CD4-positive, alpha-beta T cell treated with Interleukin-10 for 1 hour (primary cell): ENCODE measurements around the gene ADAMTS3.

Experiments
- DNase-seq: peaks from one replicate; pipeline ENCODE4 v3.0.0-alpha.2; 2020

Gene ADAMTS3

DNA sequence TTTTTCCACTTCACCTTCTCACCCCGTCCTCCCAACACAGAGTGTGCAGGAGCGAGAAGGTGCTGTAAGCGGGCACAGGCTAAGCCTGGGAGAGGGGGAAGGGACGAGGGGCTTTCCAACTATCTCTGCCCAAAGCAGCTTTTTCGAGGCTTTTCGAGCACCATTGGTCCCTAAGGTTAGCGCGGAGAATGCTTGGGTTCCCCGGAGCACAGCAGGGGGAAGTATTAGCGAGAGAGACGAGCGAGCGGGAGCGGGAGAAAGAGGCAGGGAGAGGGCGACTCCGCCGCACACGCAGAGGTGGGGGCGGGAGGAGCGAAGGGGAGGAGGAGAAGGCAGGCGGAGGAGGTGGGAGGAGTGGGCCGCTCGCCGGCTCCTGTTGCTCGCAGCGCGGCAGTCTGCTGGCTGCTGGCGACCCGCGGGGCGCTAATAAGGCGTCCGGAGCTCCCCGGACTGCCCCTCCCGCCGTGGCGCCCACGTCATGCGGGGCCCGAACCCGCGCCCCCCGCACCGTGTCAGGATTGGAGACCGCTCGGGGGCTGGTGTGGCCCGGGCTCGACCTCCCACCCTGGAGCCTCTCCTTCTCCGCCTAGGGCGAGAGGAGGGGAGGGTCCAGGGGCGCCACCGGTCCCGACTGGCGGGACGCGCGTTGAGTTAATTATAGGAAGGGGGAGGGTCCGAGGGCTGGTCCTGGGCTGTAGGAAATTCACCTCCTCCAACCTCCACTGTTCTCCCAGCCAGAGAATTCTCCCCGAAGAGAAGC, at the start of gene ADAMTS3:
Gene ADAMTS3 (minus strand): TSS at position 263 of the 760 bp plus-strand sequence. CDS start 459 bp downstream, outside the sequence.
- DNase-seq: no peak

DNA sequence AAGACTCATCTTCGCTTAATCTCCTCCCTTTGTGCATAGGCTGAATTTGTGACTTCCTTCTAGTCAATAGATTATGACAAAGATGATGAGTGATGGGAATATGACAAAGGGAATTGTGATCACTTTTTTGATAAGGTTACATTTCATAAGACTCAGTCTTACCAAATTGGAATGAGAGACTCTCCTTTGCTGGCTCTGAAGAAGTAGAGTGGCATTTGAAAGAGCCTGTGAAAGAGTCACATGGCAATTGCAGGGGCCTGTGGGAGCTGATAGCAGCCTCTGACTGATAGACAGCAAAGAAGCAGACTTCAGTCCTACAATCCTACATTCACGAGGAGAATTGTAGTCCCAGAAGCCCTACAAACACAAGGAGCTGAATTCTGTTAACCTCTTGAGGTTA, 44.9 kb upstream of the ADAMTS3 start:
- no peak for DNase-seq

- no peak for DNase-seq
Observed at GRCh38 chr4:72606751-72607150, 37.7 kb upstream of the ADAMTS3 start.

- DNase-seq: no peak
Observed at GRCh38 chr4:72604324-72604723, 35.3 kb upstream of the ADAMTS3 start.

DNA sequence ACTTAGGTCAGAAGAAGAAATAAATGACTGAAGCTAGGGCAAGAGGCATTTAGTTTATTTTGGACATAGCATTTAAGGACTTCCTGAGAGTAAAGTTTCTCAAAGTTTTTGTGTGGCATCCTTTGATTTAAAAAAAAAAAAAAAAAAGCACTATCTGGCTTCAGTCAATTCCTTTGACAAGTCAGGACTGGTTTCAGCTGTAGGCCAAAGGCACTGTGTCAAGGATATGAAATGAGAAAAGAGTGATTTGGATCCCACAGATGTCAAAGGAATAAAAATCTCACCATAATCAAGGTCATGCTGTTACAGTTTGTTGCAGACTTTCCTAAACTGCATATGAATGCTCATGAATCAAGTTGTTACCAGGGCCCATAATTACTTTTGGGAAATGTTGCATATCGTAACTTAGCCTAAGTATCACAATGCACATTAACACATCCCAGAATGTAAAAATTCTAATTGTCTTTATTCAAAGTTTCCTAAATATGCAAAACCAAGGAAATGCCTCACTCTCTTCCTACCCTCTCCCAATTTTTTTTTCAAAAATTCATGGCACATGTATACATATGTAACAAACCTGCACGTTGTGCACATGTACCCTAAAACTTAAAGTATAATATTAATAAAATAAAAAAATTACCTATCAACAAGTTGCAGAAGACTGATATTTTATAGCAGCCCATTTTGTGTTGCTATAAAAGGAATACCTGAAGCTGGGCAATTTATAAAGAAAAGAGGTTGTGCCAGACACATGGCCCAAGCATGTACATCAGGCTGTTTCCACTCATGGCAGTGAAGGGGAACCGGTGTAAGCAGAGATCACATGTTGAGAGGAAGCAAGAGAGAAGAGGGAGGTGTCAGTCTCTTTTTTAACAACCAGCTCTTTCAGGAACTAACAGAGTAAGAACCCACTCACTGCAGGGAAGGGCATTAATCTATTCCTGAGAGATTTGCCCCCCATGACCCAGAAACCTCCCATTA, 33.7 kb upstream of the ADAMTS3 start:
- no peak for DNase-seq

DNA sequence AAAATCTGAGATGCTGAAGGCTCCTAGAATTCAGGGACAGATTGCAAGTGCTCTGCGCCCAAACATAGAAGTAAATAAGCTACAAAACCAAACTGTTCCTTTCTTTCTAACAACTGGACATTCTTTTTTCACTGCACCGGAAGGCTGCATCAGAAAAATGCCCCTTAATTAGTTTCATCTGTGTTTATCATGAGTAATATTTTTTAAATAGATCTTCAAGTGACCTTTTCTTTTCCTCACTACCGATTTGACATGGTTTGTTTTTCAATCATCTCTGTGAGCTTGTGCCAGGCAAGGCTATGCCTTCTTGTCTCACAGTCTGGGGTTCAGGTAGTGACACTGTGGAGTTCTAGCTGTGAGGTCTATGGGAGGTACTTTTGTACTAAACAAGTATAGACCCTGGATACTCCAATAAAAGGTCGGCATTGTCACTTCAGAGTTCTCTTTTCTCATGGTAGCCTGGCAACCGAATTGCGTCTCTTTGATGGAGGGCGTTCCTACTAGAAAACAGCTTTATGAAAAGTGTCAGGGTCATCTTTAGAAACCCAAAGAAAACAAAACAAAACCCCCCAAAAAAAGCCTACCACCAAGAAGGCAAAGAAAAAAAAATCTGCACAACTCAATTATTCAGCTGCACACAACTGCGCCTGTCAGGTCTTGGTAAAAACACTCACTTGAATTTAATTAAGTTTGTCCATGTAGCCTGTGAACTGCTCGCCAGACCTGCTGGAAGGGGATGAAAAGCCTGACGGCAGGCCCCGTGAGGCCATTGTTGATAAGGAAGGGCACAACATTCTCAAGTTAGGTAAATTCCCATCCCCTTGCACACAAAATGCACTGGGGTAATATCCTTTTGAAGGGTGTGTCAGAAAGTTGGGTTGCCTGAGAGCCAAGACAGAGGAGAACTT, 22.8 kb upstream of the ADAMTS3 start:
- DNase-seq: no peak

DNA sequence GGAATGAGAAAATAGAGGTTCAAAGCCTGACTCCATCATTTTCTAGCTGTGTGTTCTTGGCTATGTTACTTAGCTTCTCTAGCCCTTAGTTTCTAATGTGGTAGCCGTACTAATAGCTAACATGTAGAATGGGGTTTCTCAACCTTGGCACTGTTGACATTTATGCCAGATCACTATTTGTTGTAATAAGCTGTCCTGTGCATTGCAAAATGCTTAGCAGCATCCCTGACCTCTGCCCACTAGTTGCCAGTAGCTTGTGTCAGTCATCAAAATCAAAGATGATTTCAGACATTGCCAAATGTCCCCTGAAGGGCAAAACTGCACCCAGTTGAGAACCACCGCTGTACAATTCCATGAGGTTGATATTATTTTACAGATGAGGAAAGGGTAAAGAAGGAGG, 18.3 kb upstream of the ADAMTS3 start:
- DNase-seq: no peak

DNA sequence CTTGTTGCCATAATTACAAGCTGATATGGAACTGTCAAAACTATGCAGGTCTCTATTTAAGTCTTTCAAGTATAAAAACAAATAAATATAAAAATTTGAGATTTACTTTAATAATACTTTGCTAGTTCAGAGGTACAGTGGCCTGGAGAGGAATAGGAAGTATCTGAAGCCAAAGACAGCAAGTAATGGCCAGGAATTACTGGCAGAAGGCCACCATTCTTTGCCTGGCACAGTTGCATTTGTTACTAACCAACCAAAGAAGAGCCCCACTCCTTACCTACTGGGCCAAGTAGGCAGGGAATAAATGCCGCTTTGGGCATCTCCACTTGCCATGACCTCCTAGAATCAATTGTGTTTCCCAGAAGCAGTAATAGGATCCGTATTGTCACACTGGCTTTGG, 13.8 kb upstream of the ADAMTS3 start:
- no peak for DNase-seq

DNA sequence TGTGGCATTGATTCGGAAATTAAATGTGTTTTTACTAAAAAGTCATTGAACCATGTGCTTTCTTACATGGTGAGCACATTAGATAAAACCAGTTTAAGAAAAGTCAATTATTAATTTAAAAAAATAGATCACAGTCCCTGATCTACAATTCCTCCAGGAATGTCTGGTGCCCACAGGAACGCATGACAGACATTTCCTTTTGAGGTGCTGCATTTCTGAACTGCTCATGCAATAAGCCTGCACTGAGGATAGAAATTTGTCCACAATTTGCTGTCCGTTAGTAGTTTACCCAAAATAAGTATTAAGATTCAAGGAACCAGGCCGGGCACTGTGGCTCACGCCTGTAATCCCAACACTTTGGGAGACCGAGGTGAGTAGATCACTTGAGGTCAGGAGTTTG, 8.2 kb upstream of the ADAMTS3 start:
- DNase-seq: no peak

- no peak for DNase-seq
Observed at GRCh38 chr4:72571337-72571736, 2.3 kb upstream of the ADAMTS3 start.

GRCh38 chr4:72569719-72570235, 756 bp upstream of the ADAMTS3 start:
- no peak for DNase-seq

DNA sequence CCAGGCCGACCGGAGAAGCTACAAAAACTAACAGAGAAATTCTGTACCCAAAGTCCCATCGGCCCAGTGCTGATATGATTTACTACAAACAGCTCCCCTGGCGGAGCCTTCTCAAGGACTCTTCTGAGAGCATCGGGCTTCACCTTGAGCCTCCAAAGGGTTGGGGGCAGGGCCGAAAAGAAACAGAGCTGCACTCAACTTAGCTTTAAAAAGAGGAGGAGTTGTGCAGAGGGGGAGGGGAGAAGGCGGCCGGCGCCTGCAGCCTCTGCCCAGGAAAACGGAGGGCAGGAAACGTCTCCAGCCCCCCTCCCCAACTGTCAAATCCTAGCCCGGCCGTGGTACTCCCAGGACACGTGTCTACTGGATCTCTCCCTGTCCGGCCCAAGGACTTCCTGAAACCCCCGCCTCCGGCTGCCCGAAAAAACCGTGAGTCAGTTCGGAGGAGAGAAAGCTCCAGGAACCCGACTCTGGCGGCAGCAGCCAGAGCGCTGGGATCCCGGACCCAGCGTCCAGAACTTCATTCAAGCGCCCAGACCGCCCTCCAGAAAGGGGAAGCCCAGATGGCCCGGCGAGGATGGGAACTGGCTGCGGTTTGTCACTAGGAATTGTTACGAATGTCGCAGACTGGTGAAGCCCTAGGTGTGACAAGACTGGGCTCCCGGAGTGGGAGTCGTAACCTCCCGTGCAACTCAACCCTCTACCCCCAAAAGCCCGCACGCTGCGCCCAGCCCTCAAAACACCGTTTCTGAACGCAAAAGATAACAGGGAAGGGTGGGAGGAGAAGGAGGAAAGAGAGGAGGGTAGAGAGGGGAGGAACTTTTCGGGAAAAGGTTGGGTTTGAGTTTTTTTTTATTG, 973 bp downstream of the ADAMTS3 start:
- no peak for DNase-seq

DNA sequence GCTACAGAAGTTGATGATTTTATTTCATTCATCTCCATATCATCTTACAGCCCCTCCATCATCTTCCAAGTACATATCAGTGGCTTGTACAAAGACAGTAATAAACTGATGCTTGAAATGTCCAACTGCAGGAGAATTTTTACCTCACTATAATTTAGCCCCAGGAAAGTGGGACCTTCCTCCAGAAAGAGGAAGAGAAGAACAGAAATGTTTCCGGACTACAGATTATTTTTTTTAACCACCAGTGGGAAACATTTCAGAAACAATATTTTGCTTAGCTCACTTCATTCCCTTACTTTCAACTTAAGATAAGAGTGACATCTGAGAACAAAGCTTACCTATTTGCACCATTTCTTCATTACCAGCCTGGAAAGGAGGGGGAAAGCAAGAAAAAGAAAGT, 2.0 kb downstream of the ADAMTS3 start:
- no peak for DNase-seq

- no peak for DNase-seq
Observed at GRCh38 chr4:72566464-72566972, 2.5 kb downstream of the ADAMTS3 start.

- no peak for DNase-seq
Observed at GRCh38 chr4:72564789-72565188, 4.2 kb downstream of the ADAMTS3 start.

DNA sequence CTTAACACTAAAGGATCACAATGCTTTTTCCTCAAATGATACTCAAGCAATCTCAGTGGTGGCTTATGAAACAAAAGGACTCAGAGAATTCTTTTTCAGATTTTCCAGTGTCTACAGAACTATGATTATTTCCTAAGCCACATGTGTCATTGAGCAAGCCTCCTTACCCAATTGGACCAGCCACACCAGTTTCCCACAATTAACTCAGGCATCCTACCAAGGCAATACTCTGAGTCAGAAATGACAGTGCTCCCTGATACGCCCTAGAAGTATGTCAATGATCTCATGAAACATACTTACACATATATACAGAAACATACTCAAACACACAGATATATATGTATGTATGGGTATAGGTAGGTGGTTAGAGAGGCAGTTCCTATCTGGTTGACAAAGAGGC, 4.8 kb downstream of the ADAMTS3 start:
- DNase-seq: no peak

GRCh38 chr4:72558655-72559054, 10.4 kb downstream of the ADAMTS3 start:
- DNase-seq: no peak

DNA sequence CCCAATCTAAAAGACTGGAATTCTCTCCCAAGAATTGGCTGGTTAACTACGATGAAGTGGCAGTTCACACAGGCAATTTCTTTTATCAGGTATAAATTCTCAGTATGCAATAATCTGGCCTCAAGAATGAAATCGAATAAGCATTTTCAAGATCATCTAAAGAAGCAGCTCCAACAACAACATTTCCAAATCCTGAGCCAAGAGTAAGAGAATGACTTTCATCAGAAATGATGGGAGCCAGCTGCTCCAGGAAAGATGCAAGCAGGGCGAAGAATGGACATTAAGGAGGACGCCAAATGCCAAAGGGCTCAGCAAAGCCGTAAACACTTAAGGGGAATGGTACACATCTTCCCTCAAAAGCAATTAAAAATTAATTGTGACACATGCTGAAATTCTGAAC, 12.0 kb downstream of the ADAMTS3 start:
- no peak for DNase-seq

GRCh38 chr4:72555377-72555831, 13.6 kb downstream of the ADAMTS3 start:
- no peak for DNase-seq

GRCh38 chr4:72553540-72554337, 15.3 kb downstream of the ADAMTS3 start:
- no peak for DNase-seq
